NCI-H2081 (cell line): ENCODE results near the gene ACOX3.

ENCODE experiments used
- DNase-seq, 2 experiments: peaks; one replicate each; lab custom pipeline; 2025; lab: John Stamatoyannopoulos, UW

The ACOX3 gene

DNA sequence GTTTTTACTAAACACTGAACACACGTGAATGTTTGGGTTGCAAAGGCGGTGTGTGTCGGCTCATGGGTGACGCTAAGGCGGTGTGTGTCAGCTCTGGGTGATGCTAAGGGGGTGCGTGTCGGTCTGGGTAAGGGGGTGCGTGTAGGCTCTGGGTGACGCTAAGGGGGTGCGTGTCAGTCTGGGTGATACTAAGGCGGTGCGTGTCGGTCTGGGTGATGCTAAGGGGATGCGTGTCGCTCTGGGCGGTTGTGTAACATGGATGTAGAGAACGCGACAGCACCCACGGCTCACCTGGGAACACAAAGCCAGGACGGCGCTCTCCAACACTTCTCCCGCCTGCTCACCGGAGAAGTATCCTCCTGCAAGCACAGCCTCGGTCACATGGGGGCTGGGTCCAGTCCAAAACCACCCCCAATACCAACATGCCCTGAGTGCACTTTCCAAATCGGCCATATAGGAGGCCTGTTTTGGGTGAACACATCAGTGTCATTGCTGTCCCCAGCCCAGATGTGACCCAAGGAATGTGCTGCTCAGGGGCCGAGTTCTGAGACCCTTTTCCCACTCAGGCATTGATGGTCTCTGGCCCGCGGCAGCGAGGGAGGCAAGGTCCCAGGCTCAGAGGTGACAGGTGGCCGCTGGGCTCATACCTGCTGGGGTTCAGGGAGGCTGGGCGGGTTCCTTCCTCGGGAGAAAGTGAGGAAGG lies 67.1 kb downstream of the ACOX3 start:
- DNase-seq, result no peak

DNA sequence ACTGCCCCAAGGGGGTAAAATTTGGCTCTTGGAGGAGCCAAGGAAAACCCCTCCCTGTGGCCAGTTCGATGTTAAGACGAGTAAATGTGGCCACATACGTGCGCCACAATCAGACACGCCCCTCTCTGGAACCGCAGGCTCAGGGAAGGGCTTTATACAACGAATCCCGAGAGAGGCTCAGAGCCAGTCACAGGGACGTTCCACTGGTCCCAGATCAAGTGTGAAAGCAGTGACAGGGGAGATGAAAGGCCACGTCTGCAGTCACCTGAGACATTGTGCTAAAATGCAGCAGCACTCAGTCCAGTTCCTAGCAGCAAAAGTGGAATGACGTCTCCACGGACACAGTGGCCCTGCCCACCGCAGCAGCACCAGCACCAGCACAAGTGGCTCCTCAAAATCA lies 68.0 kb downstream of the ACOX3 start:
- DNase-seq, result no peak

DNA sequence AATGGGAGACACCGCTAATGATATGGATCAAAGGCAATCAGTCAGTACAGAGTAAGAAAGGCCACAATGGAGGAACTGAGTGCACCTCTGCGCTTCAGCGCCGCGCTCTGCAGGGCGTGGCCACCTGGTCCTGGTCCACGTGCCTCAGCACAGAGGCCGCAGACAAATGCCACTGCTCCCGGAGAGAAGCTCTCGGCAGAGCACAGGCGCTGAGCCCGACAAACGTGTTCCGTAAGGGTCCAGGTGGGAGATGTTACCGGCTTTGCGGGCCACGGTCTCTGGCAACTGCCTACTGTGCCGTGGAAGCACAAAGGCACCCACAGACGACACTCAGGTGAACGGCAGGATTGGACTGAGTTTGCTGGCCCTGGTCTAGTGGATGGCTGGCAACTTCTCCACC lies 68.9 kb downstream of the ACOX3 start:
- DNase-seq, result no peak

DNA sequence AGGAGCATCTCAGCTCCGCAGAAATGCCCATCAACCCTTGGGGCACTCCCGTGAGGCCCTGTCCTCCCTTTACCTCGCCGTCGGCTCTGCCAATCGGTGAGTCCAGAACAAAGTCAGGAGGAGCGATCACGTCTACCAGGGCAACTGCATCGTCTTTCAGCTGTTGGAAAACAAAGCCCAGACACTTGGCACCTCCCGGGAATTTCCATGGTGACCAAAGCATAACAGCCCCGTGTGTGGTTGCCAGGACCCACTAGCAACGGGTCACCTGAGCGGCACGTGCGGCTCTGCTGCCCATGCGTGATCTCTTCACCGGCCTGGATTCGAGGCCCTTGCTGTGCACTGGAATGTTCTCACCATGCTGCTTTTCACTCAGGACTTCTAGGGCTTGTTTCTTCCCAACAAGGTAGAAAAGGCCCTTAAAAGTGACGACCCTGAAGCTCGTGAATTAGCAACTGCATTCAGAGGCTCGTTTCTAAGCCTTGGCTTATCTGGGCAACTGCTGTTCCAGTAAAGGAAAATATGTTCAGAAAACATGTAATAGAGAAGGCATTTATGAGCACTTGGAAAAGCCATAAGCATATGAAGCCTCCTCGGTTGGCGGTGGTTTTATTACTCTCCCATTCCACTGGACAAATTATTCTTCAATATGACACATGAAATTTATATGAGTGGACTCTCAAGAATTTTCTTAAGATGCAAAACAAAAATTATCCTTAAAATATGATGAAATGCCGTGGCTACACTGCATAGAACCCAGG lies 69.5 kb downstream of the ACOX3 start:
- no peak for DNase-seq

DNA sequence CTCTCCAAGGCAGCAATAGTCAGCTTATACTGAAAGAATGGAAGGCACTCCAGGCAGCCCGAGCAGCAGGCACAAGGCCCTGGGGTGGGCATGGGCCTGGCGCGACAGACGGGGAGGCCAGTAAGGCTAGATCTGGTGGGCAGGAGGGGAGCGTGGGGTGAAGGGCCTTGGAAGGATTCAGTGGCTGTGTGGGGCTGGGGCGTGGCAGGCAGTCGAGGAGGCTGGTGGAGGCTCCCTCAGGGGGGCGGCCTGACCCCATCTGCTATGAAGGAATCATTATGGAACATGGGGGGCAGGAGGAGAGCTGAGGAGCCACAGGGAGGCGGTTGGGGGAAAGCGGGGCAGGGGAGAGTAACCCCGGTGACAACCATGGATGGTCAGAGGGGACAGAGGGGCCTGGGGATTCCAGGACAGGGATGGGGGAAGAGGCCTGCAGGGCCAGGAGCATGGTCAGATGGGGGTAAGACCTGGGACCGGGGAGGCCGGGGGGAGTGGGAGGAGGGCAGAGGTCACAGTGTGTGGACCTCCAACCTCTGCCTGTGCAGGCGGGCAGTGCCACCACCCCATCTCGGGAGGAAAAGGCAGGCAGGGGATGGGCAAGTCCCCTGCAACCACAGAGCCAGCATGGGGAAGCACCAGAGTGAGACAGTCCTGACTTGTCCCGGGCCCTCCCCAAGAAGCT lies 70.3 kb downstream of the ACOX3 start:
- DNase-seq, result no peak

DNA sequence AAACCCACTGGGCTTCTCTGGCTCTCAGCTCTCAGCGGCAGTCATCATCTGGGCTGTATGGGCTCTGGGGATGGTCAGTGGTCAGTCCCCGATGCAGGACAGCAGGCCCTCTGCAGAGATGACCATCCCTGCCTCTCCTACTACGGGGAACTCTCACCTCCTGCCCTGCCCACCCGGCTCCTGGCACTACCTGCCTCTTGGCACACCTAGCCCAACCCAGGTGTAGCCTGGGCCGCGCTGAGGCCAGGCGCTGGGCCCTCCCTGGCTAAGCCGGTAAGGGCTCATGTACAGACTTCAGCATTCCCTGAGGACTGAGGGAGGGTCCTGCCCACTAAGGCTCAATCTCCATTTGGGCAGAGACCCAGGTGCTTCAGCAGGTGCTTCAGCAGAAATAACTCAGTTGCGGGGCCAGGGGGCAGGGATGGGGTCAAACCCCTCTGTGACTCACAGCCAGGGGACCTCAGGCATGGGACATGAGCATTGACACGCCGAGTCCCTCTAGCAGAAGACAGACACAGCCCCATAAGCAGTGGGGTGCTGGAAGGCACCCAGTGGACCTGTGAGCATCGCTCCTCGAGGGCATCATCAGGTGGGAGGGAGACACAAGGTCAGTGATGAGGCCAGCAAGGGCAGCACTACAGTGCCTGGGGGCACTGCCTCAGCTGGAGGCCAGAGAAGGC lies 71.0 kb downstream of the ACOX3 start:
- no peak for DNase-seq

DNA sequence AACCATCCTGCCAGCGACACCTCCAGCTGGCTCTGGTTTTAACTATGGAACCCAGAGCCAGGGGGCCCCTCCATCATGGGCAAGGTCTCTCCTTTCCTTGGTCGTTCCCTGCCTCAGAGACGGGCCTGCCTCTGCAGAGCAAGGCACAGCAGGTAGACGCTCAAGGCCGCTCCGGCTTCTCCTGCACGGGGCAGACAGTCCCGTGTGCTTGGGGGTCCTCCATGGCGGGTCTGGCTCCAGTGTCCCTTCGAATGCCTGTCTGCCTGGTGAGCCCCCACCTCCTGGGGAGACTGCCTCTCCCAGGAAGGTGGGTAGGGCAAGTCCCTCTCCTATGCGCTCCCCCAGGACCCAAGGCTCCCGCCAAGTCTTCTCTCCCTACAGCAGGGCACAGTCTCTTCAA lies 71.5 kb downstream of the ACOX3 start:
- no peak for DNase-seq

- DNase-seq, result no peak
Observed at GRCh38 chr4:8368061-8368481, 72.5 kb downstream of the ACOX3 start.

GRCh38 chr4:8366601-8367000 lies 73.9 kb downstream of the ACOX3 start:
- no peak for DNase-seq

DNA sequence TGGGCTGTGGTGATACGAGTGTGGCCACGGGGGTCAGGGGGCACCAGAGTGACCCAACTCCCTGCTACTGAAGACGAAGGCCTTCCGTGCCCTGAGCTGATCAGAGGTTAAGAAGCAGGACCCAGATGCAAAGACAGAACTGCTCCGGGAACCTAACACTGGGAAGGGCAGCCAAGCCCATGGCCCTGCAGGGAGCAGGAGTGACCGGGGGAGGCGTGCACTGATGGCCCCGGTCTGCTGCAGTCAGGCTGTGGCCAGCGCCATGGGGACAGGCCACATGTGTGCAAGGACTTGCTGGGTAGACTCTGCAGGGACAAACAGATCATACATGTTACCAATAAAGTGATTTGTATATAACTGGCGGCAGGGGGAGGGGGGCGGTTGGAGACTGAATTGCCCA lies 74.6 kb downstream of the ACOX3 start:
- DNase-seq, result no peak

- DNase-seq, result no peak
Observed at GRCh38 chr4:8365353-8365752, 75.2 kb downstream of the ACOX3 start.

DNA sequence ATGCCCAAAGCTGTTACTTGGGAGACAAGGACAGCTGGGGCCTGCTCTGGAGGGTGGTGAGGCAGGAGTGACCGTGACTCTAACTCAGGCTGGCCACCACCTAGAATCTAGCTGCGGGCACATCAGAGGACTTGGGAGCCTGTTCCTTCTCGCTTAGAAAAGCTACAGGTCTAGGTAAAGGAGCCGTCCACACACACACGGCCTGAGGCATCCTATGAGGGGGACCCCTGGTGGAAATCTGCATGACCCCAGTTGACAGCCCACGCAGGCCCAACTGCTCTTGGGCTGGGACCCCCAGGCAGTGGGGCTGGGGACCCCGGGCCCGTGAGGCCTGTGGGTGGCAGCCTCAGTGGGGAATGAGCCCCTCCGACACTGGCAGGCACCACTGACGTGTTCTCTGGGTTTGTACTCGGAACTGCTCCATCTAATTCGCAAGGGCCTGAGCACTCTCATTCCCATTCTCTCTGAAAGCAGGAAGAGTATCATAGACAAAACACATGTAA lies 75.6 kb downstream of the ACOX3 start:
- no peak for DNase-seq

DNA sequence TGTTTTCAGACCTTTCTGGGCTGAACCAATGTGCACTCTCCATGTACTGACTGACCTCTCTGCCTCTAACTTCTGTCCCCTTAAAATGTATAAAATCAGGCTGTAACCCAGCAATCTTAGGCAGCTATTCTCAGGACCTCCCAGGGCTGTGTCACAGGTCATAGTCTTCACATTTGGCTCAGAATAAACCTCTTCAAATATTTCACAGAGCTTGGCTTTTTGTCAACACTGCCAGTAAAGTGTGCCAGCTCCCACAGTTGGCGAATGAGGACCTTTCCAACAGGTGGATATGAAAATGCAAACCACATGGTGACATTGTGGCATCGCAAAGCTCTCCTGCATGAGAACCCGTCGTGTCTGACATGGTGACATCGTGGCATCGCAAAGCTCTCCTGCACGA lies 76.4 kb downstream of the ACOX3 start:
- no peak for DNase-seq

GRCh38 chr4:8362483-8362882 lies 78.0 kb downstream of the ACOX3 start:
- DNase-seq, result no peak

DNA sequence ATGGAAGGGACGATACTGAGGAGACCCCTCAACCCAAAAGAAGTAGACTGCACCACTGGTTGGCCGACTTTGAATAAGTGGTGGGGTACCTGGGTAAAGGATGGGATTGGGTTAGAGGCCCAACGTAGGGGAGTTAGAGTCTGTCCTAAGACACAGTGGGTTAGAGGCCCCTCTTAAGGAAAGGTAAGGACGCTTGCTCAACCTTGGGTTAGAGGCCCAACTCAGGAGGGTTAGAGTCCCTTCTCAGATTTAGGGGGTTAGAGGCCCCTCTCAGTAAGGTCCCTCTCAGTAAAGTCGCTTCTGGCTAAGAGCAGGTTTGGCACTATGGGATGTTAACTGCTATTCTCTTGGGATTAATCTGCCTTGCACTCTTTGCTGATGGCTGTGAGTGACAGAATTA lies 81.3 kb downstream of the ACOX3 start:
- no peak for DNase-seq

DNA sequence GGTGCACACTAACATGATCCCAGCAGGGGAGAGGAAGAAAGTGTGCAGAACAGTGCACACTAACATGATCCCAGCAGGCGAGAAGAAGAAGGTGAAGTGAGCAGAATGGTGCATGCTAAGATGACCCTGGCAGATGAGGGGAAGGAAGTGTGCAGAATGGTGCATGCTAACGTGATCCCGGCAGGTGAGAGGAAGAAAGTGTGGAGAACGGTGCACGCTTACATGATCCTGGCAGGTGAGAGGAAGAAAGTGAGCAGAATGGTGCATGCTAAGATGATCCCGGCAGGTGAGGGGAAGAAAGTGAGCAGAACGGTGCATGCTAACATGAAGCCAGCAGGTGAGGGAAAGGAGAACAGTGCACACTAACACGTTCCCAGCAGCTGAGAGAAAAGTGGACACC lies 83.7 kb downstream of the ACOX3 start:
- no peak for DNase-seq

DNA sequence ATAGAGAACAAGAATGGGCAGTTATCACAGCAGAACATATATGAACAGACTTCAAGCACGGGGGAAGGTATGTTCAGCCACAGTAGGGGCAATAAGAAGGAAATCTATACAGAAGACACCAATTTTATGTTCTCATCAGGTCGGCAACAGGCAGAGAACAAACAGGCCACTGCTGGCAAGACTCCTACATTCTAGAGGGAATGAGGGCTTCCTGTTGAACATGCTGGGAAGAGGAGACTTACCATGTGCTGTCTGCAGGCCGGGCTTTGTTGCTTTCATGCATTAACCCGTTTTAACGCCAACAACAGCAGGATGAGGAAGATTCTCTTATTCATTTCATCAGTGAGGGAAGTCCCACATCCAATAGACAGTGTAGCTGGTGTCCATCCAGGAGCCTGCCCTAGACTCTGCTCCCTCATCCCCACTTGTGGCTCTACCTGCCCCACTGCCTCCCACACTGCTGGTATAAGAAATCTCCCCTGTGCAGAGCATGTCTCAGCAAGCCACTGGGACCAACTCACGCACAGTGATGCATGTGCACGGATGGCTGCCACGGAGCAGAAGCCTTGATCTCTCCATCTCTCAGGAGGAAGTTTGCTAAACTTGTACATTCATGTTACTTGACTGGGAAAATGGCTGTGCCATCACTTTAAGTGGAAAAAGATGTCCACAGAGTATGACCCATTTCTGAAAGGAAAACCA lies 84.5 kb downstream of the ACOX3 start:
- DNase-seq, result no peak

GRCh38 chr4:8355306-8355705 lies 85.2 kb downstream of the ACOX3 start:
- no peak for DNase-seq

- no peak for DNase-seq
Observed at GRCh38 chr4:8353912-8354453, 86.5 kb downstream of the ACOX3 start.

DNA sequence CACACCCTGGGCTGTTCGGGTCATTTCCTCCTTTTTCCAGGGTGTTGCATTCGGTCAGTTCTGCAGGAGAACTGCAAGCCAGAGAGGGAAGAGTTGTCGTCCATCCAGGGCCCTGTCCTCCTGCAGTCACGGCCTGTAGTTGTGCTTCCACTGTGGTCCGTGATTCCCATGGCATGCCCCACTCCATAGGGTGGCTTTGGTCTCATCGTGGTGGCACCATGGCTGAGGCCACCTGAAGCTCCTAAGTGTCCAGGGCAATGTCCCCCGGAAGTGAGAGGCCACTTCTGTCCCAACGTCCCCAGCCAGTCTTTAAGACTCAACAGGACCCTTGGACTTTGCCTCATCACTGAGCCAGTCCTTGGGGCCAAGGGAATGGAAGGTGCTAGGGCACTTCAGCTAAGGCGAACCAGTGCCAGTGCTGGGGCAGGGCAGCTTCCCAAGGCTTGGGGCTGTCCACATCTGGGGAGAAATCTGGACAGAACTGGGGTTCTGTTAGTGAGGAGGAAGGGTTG lies 87.3 kb downstream of the ACOX3 start:
- DNase-seq, result no peak
